ENCODE measurements around the gene LRRC46. TPM values are rescaled to one million over a fixed set of nuclear protein-coding genes. Genes with fewer than 3 reads are reported as not detected.
A peak's percentile ranks its signal among the peaks of the same experiment; 100 is the strongest.

Gene LRRC46
- total and polyA plus RNA-seq, 10 of the 15 experiments (the other 5 are each of a cell fraction or from before 2014, with no cell fraction given): 0.15 to 1.8 (median 0.38) TPM; not detected in 1

DNA sequence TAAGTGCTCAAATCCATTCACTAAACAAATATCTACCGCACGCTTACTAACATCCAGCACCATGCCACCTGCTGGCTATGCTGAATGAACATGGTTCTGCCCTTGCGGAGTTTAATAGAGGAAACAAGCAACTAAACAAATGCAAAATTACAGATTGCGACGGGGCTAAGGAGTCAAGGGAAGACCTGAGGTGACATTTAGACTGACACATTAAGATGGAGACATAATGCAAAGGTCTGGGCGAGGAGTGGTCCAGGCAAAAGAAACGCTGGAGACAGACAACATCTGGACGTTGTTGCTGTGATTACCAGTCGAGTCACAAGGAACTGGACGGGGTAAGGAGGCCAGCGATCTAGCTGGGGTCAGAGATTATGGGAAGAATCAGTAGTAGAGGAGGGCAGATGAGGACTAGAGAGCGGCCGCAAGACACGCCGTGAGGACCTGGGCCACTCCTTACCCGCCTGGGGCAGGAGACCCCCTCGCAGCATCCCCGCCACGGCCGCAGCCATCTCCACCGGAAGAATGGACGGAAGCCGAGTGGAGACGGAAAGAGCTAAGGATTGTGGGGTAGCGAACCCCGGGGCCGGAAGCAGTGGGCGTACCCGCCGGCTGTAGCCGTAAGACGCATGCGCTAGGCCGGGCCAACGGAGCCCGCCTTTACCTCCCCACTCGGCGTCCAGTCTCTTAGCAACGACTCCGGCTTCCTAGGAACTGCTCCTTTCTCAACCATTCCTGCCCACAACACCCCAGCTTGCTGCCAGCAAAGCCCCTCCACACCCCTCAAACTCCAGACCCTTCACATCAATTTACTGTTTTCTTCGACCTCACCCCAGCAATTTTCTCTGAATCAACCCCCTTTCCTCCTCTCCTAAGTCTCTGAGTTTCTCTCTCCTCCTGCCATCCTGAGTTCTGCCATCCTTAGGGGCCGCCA is at the start of gene LRRC46, which contains the start of gene MRPL10 (continued):
- TF ChIP-seq, protein P1, sequence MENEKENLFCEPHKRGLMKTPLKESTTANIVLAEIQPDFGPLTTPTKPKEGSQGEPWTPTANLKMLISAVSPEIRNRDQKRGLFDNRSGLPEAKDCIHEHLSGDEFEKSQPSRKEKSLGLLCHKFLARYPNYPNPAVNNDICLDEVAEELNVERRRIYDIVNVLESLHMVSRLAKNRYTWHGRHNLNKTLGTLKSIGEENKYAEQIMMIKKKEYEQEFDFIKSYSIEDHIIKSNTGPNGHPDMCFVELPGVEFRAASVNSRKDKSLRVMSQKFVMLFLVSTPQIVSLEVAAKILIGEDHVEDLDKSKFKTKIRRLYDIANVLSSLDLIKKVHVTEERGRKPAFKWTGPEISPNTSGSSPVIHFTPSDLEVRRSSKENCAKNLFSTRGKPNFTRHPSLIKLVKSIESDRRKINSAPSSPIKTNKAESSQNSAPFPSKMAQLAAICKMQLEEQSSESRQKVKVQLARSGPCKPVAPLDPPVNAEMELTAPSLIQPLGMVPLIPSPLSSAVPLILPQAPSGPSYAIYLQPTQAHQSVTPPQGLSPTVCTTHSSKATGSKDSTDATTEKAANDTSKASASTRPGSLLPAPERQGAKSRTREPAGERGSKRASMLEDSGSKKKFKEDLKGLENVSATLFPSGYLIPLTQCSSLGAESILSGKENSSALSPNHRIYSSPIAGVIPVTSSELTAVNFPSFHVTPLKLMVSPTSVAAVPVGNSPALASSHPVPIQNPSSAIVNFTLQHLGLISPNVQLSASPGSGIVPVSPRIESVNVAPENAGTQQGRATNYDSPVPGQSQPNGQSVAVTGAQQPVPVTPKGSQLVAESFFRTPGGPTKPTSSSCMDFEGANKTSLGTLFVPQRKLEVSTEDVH (IDR thresholded peaks at IDR 0.05; ENCODE audit: low read depth, partially characterized antibody): no peak
- TF ChIP-seq POLR2AphosphoS2 (IDR thresholded peaks at IDR 0.05; ENCODE audit: low read depth, low read length) (peak; percentile 93), HDGF (IDR thresholded peaks at IDR 0.05) (peak; percentile 75; the same call in 1 of the 2 replicates), STAT3 (IDR thresholded peaks at IDR 0.05; ENCODE audit: low read depth, low read length) (peak; percentile 69; the same call in 1 of the 2 replicates), IKZF1 (conservative IDR thresholded peaks at IDR 0.05) (peak; percentile 85; the same call in 1 of the 2 replicates), POU2F2 (IDR thresholded peaks at IDR 0.05; ENCODE audit: borderline replicate concordance, low read depth, low read length) (peak; percentile 80; the same call in 2 of the 3 replicates), SMAD1 (IDR thresholded peaks at IDR 0.05; ENCODE audit: low read depth, partially characterized antibody) (peak; percentile 62), ESRRA (IDR thresholded peaks at IDR 0.05; ENCODE audit: low read length) (0 out of 2 replicates have a peak, but pooled peaks have one; percentile 29)
- TF ChIP-seq, protein P2, sequence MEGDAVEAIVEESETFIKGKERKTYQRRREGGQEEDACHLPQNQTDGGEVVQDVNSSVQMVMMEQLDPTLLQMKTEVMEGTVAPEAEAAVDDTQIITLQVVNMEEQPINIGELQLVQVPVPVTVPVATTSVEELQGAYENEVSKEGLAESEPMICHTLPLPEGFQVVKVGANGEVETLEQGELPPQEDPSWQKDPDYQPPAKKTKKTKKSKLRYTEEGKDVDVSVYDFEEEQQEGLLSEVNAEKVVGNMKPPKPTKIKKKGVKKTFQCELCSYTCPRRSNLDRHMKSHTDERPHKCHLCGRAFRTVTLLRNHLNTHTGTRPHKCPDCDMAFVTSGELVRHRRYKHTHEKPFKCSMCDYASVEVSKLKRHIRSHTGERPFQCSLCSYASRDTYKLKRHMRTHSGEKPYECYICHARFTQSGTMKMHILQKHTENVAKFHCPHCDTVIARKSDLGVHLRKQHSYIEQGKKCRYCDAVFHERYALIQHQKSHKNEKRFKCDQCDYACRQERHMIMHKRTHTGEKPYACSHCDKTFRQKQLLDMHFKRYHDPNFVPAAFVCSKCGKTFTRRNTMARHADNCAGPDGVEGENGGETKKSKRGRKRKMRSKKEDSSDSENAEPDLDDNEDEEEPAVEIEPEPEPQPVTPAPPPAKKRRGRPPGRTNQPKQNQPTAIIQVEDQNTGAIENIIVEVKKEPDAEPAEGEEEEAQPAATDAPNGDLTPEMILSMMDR (IDR thresholded peaks at IDR 0.05 in 2 of 3, conservative IDR thresholded peaks at IDR 0.05 in 1 of 3; ENCODE audit: control insufficient read depth in 2 of 3, extremely low read depth in 1 of 3, insufficient read depth in 1 of 3, low read depth in 3 of 3, low read length in 3 of 3): peak in 2 of 3 experiments; percentile 13 to 24; a peak in 2 of 6 replicates
